Measurements from ENCODE around the gene SULT1B1. TPM values are rescaled to one million over a fixed set of nuclear protein-coding genes. Genes with fewer than 3 reads are reported as not detected.

SULT1B1 gene
- total RNA-seq, 1 experiment from 2014 or later, result not detected

DNA sequence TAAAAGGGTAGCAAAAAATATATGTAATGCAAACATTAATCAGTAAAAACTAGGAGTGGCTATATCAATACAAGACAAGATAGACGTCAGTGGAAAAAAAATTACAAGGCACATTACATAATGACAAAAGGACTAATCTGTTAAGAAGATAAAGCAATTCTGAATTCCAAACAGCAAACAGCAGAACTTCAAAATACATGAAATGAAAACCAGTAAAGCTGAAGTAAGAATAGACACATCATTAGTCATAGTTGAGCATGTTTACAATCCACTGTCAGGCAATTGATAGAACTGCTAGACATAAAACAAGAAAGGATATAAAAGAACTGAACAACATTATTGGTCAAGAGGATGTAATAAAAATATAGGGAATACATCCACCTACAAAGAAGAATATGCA lies 12.2 kb downstream of the SULT1B1 start:
- H3K4me1 Mint-ChIP-seq, result no peaks in the 10 kb centered on the region
- Histone ChIP-seq H2BK20ac (ENCODE audit: low read depth, low read length, poor library complexity, severe bottlenecking) (no peak overlapping the region), H4K8ac (replicated peaks; ENCODE audit: insufficient read length, low read depth, low read length) (no peak overlapping the region), H3K4me1 (ENCODE audit: insufficient read depth, low read length) (no peaks in the 10 kb centered on the region; the same call in 1 of the 2 replicates), H2BK15ac (ENCODE audit: low read depth, low read length) (no peak overlapping the region), H3K4me2 (ENCODE audit: insufficient read depth, insufficient read length, low read length) (no peak overlapping the region), H3K9me3 (ENCODE audit: control insufficient read depth, low read depth, low read length) (no peaks in the 10 kb centered on the region), H3K27ac (ENCODE audit: insufficient read length, low read depth, low read length) (no peak overlapping the region), H3K14ac (ENCODE audit: insufficient read depth, low read length) (no peak overlapping the region), H3K56ac (ENCODE audit: insufficient read length, low read depth, low read length) (no peak overlapping the region), H2AK5ac (ENCODE audit: insufficient read length, low read length) (no peak overlapping the region), H3K79me2 (ENCODE audit: insufficient read depth, low read length) (no peaks in the 10 kb centered on the region), H3K18ac (ENCODE audit: insufficient read length, low read depth, low read length) (no peak overlapping the region), H3K23ac (ENCODE audit: insufficient read length, low read depth, low read length) (no peak overlapping the region), H2BK12ac (ENCODE audit: insufficient read length, low read depth, low read length) (no peak overlapping the region), H2BK120ac (ENCODE audit: low read depth, low read length, poor library complexity, severe bottlenecking) (no peak overlapping the region), H2BK5ac (ENCODE audit: insufficient read length, low read length) (no peak overlapping the region), H3T11ph (ENCODE audit: low read length) (no peak overlapping the region), H4K5ac (ENCODE audit: insufficient read length, low read depth, low read length) (no peak overlapping the region), H4K20me1 (ENCODE audit: control insufficient read depth, insufficient read depth, insufficient read length) (no peaks in the 10 kb centered on the region), H3K9ac (ENCODE audit: extremely low read depth, insufficient read length, low read length) (no peak overlapping the region), H3K4ac (ENCODE audit: low read depth, low read length) (no peak overlapping the region), H3K79me1 (ENCODE audit: insufficient read depth, low read depth, low read length, poor library complexity, severe bottlenecking) (no peaks in the 10 kb centered on the region), H3K23me2 (ENCODE audit: insufficient read length, low read depth, low read length, poor library complexity, severe bottlenecking) (no peaks in the 10 kb centered on the region), H2AFZ (ENCODE audit: low read length) (no peak overlapping the region), H4K91ac (ENCODE audit: insufficient read length, low read depth, low read length) (no peak overlapping the region), H3K27me3 (ENCODE audit: insufficient read depth, low read length) (no peaks in the 10 kb centered on the region)
- TF ChIP-seq, protein P1, sequence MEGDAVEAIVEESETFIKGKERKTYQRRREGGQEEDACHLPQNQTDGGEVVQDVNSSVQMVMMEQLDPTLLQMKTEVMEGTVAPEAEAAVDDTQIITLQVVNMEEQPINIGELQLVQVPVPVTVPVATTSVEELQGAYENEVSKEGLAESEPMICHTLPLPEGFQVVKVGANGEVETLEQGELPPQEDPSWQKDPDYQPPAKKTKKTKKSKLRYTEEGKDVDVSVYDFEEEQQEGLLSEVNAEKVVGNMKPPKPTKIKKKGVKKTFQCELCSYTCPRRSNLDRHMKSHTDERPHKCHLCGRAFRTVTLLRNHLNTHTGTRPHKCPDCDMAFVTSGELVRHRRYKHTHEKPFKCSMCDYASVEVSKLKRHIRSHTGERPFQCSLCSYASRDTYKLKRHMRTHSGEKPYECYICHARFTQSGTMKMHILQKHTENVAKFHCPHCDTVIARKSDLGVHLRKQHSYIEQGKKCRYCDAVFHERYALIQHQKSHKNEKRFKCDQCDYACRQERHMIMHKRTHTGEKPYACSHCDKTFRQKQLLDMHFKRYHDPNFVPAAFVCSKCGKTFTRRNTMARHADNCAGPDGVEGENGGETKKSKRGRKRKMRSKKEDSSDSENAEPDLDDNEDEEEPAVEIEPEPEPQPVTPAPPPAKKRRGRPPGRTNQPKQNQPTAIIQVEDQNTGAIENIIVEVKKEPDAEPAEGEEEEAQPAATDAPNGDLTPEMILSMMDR (conservative IDR thresholded peaks at IDR 0.05), result no peak
- H3K4me3 Mint-ChIP-seq, result no peak overlapping the region
- no CpG with 5 or more reads among the region's 1 CpG for WGBS (ENCODE audit: extremely low coverage, insufficient read length, low lambda C conversion rate)
- no peaks in the 10 kb centered on the region for H3K9me3 Mint-ChIP-seq
- no peak overlapping the region for H3K27ac Mint-ChIP-seq
- no peak for DNase-seq
- H3K36me3 Mint-ChIP-seq (ENCODE audit: insufficient read depth in 1 of 3, low read depth in 3 of 3), result no peaks in the 10 kb centered on the region
- no peaks in the 10 kb centered on the region for H3K27me3 Mint-ChIP-seq (ENCODE audit: low read depth)

All from H9 (cell line).